GM21619 (cell line): Measurements from ENCODE around the gene MS4A13.
"Not testable (repeated sequence)": the region's sequence is repeated elsewhere in the genome, so short reads cannot be mapped to it uniquely, and the experiment has no call there.

Source experiments
- ATAC-seq: cut with Tn5 transposase; IDR thresholded peaks from one replicate; pipeline ENCODE4 v1.9.1; 2021; ENCODE audit not compliant: unreplicated experiment

The MS4A13 gene

GRCh38 chr11:60530454-60531100 is 15.4 kb downstream of the MS4A13 start:
- ATAC-seq: no peak

- not testable (repeated sequence) for ATAC-seq
Observed at GRCh38 chr11:60532383-60532782, 17.2 kb downstream of the MS4A13 start.

- not testable (repeated sequence) for ATAC-seq
Observed at GRCh38 chr11:60538627-60539026, 23.4 kb downstream of the MS4A13 start.

- ATAC-seq: no peak
Observed at GRCh38 chr11:60544077-60544476, 28.9 kb downstream of the MS4A13 start.

- no peak for ATAC-seq
Observed at GRCh38 chr11:60561254-60561653, 46.1 kb downstream of the MS4A13 start.

GRCh38 chr11:60563553-60564235 is 48.5 kb downstream of the MS4A13 start:
- ATAC-seq: no peak

- ATAC-seq: no peak
Observed at GRCh38 chr11:60566776-60567175, 51.6 kb downstream of the MS4A13 start.

GRCh38 chr11:60570970-60571369 is 55.8 kb downstream of the MS4A13 start:
- ATAC-seq: no peak

GRCh38 chr11:60589611-60590010 is 74.4 kb downstream of the MS4A13 start:
- ATAC-seq: no peak
